CD4-positive, alpha-beta T cell treated with Interferon alpha-2 for 1 hour (primary cell): Measurements from ENCODE around the gene MAD1L1.

ENCODE experiments used
- DNase-seq, 2 donors: peaks; one replicate each; pipeline ENCODE4 v3.0.0-alpha.2; 2020 to 2022

MAD1L1 gene

DNA sequence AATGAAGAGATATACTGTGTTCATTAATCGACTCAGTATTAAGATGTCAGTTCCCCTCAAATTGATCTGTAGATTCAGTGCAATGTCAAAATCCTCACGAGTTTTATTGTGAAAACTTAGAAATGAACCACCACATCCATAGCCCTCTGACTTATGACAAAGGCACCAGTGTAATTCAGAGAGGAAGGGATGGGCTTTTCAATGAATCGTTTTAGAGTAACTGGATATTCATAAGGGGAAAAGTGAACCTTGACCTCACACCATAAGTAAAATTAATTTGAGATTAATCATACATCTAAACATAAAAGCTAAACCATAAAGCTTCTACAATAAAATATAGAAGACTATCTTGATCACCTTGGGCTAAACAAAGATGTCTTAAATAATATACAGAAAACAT lies 434.6 kb downstream of the MAD1L1 start:
- no peak for DNase-seq

DNA sequence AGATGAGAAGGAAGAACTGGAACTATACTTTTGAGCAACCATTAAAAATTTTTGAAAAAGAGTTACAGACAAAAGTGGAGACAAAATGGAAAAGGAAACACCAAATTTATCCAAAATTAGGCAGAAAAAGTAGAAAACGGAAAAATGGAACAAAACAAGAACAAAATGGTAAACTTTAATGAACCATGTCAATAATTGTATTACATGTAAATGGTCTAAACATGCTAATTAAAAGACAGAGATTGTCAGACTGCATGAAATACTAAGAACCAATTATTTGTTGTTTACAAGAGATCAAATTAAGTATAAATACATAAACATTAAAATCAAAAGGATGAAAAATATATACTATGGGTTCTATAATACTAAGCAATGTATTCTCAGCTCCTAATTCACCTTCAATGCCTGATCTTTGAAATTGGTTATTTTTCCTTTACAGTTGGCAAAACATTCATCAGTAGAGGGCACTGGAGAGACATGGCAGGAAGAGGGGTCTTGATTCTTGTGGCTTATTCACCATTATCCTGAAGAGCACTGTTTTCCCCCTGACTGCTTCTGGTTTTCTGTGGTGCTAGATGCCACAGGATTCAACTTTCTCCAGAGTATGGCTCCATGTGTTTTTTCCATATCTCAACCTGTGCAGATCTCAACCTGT lies 437.7 kb downstream of the MAD1L1 start:
- DNase-seq = no peak

DNA sequence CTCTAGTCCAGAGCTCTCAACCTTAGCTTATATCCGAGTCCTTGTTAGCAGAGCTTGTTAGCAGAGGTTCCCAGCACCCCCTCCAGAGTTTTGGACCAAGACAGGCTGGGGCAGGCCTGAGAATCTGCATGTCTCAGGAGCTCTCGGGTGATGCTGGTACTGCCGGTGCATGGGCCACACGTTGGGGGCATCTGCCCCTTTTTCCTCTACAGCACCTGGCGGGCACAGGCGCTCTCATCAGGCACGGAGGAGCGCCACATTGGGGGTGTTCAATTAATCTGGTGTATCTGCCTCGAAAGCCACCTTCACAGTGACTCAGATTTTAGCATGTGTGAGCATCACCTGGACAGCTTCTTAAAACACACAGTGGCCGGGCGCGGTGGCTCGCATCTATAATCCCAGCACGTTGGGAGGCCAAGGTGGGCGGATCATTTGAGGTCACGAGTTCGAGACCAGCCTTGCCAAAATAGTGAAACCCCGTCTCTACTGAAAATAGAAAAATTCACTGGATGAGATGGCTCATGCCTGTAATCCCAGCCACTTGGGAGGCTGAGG lies 445.0 kb downstream of the MAD1L1 start:
- DNase-seq = no peak

DNA sequence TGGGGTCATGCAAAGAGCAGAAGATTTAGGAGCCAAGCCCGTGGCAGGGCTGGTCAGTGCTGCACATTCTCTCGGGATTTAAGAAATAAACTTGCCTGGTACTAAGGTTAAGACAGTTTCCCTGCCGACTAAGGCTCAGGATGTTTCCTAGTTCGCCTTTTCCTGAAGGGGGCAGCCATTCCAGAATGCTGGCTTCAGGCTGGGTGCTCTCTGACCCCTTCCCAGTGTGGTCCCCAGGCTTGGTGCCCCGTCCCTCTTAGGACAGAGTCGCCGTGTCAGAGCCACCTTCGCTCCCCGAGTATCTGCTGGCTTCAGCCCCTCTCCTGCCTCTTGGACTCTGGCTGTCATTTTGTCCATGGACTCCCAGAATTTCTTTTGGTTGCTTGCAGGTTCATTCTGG lies 445.5 kb downstream of the MAD1L1 start:
- DNase-seq = no peak

DNA sequence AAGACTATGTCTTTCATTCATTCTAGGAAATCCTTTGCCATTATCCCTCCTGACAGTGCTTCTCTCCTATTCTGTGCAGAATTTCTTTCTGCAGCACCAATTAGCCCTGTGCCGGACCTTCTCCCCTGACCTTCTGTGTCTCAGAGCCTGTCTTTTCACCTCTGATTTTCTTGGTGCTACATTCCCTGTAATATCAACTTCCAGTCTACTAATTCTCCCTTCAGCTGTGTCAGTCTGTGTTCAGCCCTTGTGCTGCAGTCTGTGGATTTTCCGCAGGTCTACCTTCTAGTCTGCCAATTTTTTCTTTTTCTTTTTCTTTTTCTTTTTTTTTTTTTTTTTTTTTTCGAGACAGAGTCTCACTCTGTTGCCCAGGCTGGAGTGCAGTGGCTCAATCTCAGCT lies 446.9 kb downstream of the MAD1L1 start:
- DNase-seq = no peak

DNA sequence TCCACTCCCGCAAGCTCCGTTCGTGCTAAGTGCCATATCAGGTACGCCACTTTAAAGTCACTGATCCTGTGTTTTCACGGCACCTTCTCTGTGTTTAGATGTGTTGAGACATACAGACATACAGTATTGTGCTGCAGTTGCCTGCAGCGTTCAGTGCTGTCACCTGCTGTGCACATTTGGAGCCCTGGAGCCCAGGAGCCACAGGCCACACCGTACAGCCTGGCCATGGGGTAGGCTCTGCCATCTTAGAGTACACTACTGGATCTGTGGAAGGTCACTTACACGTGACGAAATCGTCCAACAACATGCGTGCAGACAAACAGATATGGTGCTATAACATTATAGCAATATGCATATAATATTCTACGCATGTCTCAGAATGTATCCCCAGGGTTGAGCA lies 451.4 kb downstream of the MAD1L1 start:
- DNase-seq = no peak

DNA sequence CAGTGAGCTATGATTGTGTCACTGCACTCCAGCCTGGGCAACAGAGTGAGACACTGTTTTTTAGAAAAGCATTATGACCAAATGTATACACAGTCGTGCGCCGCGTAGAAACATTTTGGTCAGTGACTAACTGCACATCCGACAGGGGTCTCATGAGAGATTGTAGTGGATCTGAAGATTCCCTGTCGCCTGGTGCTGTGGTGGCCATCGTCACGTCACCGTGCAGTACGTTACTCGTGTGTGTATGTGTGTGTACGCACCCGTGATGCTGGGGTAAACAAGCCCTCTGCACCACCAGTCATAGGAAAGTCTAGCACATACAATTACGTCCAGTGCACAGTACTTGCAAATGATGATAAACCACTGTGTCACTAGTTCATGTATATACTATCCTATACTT lies 453.3 kb downstream of the MAD1L1 start:
- DNase-seq = no peak

DNA sequence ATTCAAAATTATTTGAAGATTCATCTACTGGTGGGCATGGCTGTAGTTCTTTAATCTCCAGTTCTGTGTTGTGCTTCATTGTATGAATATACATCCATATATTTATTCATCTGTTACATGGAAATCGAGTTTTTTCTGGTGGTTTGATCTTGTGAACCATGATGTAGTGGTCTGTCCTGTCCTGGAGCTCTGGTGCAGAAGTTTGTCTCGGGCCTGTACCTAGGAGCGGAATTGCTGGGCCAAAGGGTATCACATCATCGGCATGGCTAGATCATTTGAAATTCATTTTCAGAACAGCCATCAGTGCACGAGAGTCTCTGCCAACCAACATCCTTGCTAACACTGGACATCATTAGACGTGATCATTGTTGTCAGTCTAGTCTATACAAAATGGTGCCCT lies 455.6 kb downstream of the MAD1L1 start:
- no peak for DNase-seq

DNA sequence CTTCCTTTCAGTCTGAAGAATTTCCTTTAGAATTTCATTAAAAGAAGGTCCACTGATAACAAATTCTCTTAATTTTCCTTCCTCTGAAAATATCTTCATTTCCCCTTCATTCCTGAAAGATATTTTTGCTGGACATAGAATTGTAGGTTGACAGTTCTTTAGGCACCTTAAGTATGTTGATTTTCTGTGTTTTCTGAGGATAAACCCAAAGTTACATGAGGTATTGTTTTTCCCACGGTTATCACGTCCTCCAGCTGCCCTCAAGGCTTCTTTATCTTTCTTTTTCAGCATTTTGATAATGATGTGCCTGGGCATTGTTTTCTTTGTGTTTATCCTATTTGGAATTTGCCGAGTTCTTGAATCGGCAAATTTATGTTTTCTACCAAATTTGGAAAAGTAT lies 457.4 kb downstream of the MAD1L1 start:
- no peak for DNase-seq

DNA sequence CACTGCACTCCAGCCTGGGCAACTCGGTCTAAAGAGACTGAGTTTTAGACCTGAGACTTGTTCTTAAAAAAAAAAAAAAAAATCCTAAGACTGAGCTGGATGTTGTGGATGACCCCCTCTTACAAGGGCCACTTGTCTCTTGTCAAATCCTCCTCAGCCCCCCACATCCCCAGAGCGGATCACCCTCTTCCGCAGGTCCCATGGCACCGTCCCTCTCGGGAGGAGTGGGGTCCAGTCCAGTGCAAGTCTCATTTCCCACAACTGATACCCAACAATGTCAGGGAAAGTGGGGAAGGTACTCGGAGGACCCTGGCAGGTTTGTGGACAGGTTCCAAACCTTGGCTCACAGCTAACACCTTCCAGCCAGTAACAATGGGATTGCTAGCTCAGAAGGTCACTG lies 462.4 kb downstream of the MAD1L1 start:
- DNase-seq = no peak

DNA sequence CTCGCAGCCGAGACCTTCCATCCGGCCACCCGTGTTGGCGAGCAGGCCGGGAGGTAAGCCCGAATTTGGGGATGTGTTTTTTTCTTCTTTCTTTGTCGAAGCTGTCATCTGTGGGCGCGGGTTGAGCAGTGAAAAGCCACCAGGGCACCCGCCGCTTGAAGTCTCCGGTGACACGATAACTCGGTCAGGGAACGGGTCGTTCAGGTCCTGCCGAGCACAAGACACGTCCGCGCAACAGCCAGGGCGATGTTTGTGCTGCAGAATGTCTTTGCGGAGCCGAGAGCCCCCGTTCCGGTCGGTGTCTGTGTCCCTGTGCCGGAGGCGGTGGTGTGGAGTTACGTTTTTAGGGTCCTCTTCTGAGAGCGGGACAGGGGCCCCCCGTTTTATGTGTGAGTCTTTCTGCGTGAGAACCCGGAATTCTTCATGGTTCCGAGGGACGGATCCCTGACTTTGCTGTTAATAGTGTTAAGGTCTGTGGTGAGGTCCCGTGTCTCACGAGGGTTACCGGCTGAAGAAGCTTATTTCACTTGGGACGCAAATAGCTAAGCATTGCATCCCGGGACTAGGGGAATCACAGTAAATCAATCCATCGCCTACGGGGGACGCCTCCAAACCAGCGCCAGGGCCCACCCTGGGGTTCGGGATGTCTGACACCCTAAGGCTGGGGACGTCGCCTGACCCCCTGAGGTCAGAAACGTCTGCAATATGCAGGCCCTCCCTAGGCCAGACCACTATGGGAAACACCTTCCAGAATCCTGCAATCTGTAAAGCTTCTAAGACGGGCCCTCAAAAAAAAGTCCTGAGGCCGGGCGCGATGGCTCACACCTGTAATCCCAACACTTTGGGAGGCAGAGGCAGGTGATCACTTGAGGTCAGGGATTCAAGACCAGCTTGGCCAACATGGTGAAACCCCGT lies 463.2 kb downstream of the MAD1L1 start:
- no peak for DNase-seq

DNA sequence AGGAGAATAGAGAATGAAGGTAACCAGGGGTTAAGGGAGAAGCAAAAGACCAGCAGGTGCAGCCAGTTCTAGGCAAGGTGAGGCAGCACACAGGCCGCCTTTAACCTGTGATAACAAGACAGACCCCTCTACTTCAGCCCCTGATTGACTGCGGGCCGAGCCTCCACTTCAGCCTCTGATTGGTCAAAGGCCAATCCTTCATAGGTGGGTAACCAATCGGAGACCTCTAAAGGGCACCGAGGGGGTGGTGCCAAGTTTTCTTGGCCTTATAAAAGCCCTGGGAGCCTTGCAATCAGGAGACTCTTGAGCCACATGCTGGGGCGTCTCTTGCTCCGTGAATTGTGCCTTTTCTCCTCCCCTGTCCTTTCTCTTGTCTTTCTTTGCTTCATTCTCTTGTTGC lies 463.9 kb downstream of the MAD1L1 start:
- no peak for DNase-seq

DNA sequence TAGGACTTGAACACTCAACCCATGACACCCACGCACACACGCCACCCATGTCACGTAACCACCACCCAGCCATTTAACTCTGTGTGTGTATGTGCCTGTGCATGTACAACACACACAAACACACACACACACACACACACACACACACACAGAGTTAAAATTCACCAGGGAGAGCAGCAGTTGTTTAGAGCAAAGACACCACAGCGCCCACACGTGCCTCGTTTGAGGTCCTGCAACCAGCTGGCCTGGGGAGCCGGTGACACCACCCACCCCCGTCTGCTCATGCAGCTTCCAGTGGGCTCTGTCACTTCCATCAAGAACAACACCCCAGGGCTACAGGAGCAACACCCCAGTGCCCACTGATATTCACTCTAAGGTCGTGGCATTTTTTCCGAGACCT lies 465.2 kb downstream of the MAD1L1 start:
- DNase-seq = no peak
